WTC11 (cell line): ENCODE data around the gene AGL. TPM values are rescaled to one million over a fixed set of nuclear protein-coding genes. Genes with fewer than 3 reads are reported as not detected.

Experiments used
- ATAC-seq: fragments of 200-7000 bp; cut with Tn5 transposase; 2 replicates; pipeline ENCODE4 v1.10.0; 2021; ENCODE audit warnings: mild to moderate bottlenecking, moderate library complexity
- CTCF ChIA-PET: fragments of 300-600 bp; sonication (Branson Sonifier 250); formaldehyde crosslinking; loops from one replicate; lab custom pipeline; 2021; ENCODE audit warnings: antibody characterized with exemption; lab: Charles Lee
- POLR2A ChIA-PET: fragments of 350-600 bp; sonication (Branson Sonifier 250); formaldehyde crosslinking; loops from one replicate; lab custom pipeline; 2021; ENCODE audit warnings: antibody characterized with exemption; lab: Charles Lee
- DNase-seq: peaks from one replicate; pipeline ENCODE4 v3.0.0; 2021; ENCODE audit warnings: low spot score
- H3K27ac Mint-ChIP-seq: 2 replicates; pipeline ENCODE4 v1.8.0; 2021; ENCODE audit warnings: mixed read lengths
- H3K27me3 Mint-ChIP-seq: 2 replicates; pipeline ENCODE4 v1.8.0; 2021; ENCODE audit warnings: low read depth, mild to moderate bottlenecking, moderate library complexity, mixed read lengths
- H3K36me3 Mint-ChIP-seq: 2 replicates; pipeline ENCODE4 v1.8.0; 2021; ENCODE audit warnings: mixed read lengths
- H3K4me1 Mint-ChIP-seq: 2 replicates; pipeline ENCODE4 v1.8.0; 2022; ENCODE audit warnings: mixed read lengths
- H3K4me3 Mint-ChIP-seq: 2 replicates; pipeline ENCODE4 v1.8.0; 2021; ENCODE audit warnings: mild to moderate bottlenecking, moderate library complexity, mixed read lengths
- H3K9me3 Mint-ChIP-seq: 2 replicates; pipeline ENCODE4 v1.8.0; 2021; ENCODE audit warnings: mixed read lengths
- CREB1 ChIP-seq: sonication (generic); formaldehyde crosslinking; IDR thresholded peaks from 2 replicates; pipeline ENCODE4 v1.8.0; 2023; ENCODE audit warnings: mild to moderate bottlenecking, missing genetic modification reagents
- KAT7 ChIP-seq: sonication (generic); formaldehyde crosslinking; IDR thresholded peaks from 2 replicates; pipeline ENCODE4 v1.8.1; 2023; ENCODE audit warnings: missing genetic modification reagents, mild to moderate bottlenecking, borderline replicate concordance
- NFATC4 ChIP-seq: fragments of 250-450 bp; sonication (Bioruptor Pico); IDR thresholded peaks from 2 replicates; pipeline ENCODE4 v1.9.0; 2021; ENCODE audit warnings: mild to moderate bottlenecking
- PRRX2 ChIP-seq: fragments of 250-450 bp; sonication (Bioruptor Pico); IDR thresholded peaks from 2 replicates; pipeline ENCODE4 v1.8.0; 2021; ENCODE audit warnings: mild to moderate bottlenecking
- RORB ChIP-seq: fragments of 250-450 bp; sonication (Bioruptor Pico); IDR thresholded peaks from 2 replicates; pipeline ENCODE4 v1.9.0; 2021; ENCODE audit warnings: mild to moderate bottlenecking
- TEAD4 ChIP-seq: sonication (generic); formaldehyde crosslinking; IDR thresholded peaks from 2 replicates; pipeline ENCODE4 v1.8.0; 2022; ENCODE audit warnings: mild to moderate bottlenecking, missing genetic modification reagents
- ZNF121 ChIP-seq: sonication (generic); formaldehyde crosslinking; IDR thresholded peaks from 2 replicates; pipeline ENCODE4 v1.8.0; 2023; ENCODE audit warnings: missing genetic modification reagents
- total RNA-seq: library from RNA; stranded (reverse); gene quantifications from 3 replicates; pipeline ENCODE4 v1.2.3, GENCODE V29; 2021
- TF ChIP-seq, protein P1 (sequence below): sonication (generic); formaldehyde crosslinking; IDR thresholded peaks from 2 replicates; pipeline ENCODE4 v1.8.0; 2022; ENCODE audit warnings: mild to moderate bottlenecking, missing genetic modification reagents
- TF ChIP-seq, protein P2 (sequence below): sonication (generic); formaldehyde crosslinking; IDR thresholded peaks from 2 replicates; pipeline ENCODE4 v1.8.0; 2022; ENCODE audit warnings: mild to moderate bottlenecking, missing genetic modification reagents
- TF ChIP-seq, protein P3 (sequence below): sonication (generic); formaldehyde crosslinking; IDR thresholded peaks from 2 replicates; pipeline ENCODE4 v1.8.1; 2023; ENCODE audit warnings: mild to moderate bottlenecking, missing genetic modification reagents, moderate library complexity
- TF ChIP-seq, protein P4 (sequence below): sonication (generic); formaldehyde crosslinking; IDR thresholded peaks from 2 replicates; pipeline ENCODE4 v1.8.1; 2023; ENCODE audit warnings: mild to moderate bottlenecking, missing genetic modification reagents, borderline replicate concordance
- TF ChIP-seq, protein P5 (sequence below): fragments of 250-450 bp; sonication (Bioruptor Pico); IDR thresholded peaks from 2 replicates; pipeline ENCODE4 v1.9.0; 2021; ENCODE audit warnings: moderate library complexity, mild to moderate bottlenecking, inconsistent platforms, borderline replicate concordance
- TF ChIP-seq, protein P6 (sequence below): fragments of 250-450 bp; sonication (Bioruptor Pico); IDR thresholded peaks from 2 replicates; pipeline ENCODE4 v1.9.0; 2021; ENCODE audit warnings: mild to moderate bottlenecking
- TF ChIP-seq, protein P7 (sequence below): sonication (generic); formaldehyde crosslinking; conservative IDR thresholded peaks from 2 replicates; pipeline ENCODE4 v1.8.1; 2023; ENCODE audit warnings: mild to moderate bottlenecking, low read depth, missing genetic modification reagents, moderate library complexity

The AGL gene
- total RNA-seq, 1 experiment from 2014 or later = 22.5 TPM

DNA sequence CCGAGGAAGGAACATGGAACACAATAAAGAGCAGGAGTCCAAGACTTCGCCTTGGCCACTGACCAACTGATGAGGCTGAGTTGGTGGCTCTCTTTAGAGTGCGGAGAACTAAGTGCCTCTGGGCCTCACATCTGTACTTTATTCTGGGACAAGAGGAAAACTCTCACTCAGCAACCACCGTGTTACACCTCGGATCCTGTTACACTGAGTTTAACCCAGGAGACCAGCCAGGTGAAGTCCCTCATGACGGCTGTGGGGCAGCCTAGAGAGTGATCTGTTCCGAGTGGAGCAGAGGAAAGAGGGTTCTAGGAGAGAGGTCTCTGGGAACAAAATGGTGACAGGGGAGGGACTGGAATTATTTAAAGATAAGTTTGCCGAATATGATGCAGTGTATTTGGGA lies 33.5 kb upstream of the AGL start:
- no peaks in the 10 kb centered on the region for H3K27me3 Mint-ChIP-seq
- no peak; the same call in 1 of the 2 replicates for ATAC-seq
- no peak for TF ChIP-seq TEAD4 (CRISPR knock-in tag)
- TF ChIP-seq, protein P1, sequence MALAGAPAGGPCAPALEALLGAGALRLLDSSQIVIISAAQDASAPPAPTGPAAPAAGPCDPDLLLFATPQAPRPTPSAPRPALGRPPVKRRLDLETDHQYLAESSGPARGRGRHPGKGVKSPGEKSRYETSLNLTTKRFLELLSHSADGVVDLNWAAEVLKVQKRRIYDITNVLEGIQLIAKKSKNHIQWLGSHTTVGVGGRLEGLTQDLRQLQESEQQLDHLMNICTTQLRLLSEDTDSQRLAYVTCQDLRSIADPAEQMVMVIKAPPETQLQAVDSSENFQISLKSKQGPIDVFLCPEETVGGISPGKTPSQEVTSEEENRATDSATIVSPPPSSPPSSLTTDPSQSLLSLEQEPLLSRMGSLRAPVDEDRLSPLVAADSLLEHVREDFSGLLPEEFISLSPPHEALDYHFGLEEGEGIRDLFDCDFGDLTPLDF (CRISPR knock-in tag) = no peak
- TF ChIP-seq, protein P2, sequence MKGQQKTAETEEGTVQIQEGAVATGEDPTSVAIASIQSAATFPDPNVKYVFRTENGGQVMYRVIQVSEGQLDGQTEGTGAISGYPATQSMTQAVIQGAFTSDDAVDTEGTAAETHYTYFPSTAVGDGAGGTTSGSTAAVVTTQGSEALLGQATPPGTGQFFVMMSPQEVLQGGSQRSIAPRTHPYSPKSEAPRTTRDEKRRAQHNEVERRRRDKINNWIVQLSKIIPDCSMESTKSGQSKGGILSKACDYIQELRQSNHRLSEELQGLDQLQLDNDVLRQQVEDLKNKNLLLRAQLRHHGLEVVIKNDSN = no peak
- TF ChIP-seq, protein P3, sequence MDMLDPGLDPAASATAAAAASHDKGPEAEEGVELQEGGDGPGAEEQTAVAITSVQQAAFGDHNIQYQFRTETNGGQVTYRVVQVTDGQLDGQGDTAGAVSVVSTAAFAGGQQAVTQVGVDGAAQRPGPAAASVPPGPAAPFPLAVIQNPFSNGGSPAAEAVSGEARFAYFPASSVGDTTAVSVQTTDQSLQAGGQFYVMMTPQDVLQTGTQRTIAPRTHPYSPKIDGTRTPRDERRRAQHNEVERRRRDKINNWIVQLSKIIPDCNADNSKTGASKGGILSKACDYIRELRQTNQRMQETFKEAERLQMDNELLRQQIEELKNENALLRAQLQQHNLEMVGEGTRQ (CRISPR knock-in tag) = no peak
- TF ChIP-seq, protein P4, sequence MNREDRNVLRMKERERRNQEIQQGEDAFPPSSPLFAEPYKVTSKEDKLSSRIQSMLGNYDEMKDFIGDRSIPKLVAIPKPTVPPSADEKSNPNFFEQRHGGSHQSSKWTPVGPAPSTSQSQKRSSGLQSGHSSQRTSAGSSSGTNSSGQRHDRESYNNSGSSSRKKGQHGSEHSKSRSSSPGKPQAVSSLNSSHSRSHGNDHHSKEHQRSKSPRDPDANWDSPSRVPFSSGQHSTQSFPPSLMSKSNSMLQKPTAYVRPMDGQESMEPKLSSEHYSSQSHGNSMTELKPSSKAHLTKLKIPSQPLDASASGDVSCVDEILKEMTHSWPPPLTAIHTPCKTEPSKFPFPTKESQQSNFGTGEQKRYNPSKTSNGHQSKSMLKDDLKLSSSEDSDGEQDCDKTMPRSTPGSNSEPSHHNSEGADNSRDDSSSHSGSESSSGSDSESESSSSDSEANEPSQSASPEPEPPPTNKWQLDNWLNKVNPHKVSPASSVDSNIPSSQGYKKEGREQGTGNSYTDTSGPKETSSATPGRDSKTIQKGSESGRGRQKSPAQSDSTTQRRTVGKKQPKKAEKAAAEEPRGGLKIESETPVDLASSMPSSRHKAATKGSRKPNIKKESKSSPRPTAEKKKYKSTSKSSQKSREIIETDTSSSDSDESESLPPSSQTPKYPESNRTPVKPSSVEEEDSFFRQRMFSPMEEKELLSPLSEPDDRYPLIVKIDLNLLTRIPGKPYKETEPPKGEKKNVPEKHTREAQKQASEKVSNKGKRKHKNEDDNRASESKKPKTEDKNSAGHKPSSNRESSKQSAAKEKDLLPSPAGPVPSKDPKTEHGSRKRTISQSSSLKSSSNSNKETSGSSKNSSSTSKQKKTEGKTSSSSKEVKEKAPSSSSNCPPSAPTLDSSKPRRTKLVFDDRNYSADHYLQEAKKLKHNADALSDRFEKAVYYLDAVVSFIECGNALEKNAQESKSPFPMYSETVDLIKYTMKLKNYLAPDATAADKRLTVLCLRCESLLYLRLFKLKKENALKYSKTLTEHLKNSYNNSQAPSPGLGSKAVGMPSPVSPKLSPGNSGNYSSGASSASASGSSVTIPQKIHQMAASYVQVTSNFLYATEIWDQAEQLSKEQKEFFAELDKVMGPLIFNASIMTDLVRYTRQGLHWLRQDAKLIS (CRISPR knock-in tag) = no peak
- TF ChIP-seq, all 79 proteins: peak for 0
- Mint-ChIP-seq H3K36me3 (no peaks in the 10 kb centered on the region), H3K9me3 (no peaks in the 10 kb centered on the region), H3K4me1 (peaks cover 7% of the 10 kb centered on the region), H3K4me3 (no peak overlapping the region), H3K27ac (no peak overlapping the region)
- ChIA-PET CTCF (no interaction called here), POLR2A (no interaction called here)
- DNase-seq = no peak

DNA sequence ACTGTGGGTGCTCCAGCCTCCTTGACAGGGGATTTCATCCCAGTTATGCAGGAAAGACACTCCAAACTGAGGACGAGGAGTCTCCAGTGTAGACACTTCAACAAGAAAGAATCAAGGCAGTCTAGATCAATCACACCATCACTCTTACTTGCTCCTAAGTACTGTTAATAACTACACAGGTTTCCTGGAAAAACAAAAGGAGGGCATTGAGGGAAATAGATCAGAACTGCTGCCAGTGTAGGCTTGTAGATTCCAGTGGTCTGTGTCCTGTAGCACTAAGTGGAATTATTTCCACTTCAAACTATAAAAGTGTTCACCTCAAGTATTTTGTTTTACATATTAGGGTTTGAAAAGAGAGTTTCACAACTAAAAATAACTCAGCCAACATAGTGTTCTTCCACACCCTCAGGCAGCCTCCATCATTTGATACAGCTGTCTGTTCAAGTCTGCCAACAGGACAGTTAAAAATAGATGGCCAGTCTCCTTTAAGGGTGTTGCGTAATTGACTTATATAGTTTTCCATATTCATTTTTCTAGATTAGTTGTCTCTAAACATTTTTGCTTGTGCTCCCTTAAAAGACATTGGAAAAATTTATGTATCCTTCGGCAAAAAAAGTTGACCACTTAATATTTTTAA lies 32.0 kb upstream of the AGL start:
- POLR2A ChIA-PET = no interaction called here
- Mint-ChIP-seq H3K4me1 (peaks cover 7% of the 10 kb centered on the region), H3K4me3 (no peak overlapping the region), H3K27ac (no peak overlapping the region), H3K27me3 (no peaks in the 10 kb centered on the region), H3K9me3 (no peaks in the 10 kb centered on the region), H3K36me3 (no peaks in the 10 kb centered on the region)
- CTCF ChIA-PET = no interaction called here
- ATAC-seq (no peak), DNase-seq (no peak)
- no peak for TF ChIP-seq ZNF121
- TF ChIP-seq, protein P5, sequence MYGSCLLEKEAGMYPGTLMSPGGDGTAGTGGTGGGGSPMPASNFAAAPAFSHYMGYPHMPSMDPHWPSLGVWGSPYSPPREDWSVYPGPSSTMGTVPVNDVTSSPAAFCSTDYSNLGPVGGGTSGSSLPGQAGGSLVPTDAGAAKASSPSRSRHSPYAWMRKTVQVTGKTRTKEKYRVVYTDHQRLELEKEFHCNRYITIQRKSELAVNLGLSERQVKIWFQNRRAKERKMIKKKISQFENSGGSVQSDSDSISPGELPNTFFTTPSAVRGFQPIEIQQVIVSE (CRISPR knock-in tag) = no peak
- no peak for TF ChIP-seq TEAD4 (CRISPR knock-in tag)
- TF ChIP-seq KAT7 = no peak
- no peak for TF ChIP-seq RORB (CRISPR knock-in tag)
- TF ChIP-seq, protein P6, sequence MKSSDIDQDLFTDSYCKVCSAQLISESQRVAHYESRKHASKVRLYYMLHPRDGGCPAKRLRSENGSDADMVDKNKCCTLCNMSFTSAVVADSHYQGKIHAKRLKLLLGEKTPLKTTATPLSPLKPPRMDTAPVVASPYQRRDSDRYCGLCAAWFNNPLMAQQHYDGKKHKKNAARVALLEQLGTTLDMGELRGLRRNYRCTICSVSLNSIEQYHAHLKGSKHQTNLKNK (CRISPR knock-in tag) = no peak
- TF ChIP-seq NFATC4 (CRISPR knock-in tag) = no peak
- TF ChIP-seq PRRX2 (CRISPR knock-in tag) = no peak
- TF ChIP-seq CREB1 = no peak
- TF ChIP-seq, protein P7, sequence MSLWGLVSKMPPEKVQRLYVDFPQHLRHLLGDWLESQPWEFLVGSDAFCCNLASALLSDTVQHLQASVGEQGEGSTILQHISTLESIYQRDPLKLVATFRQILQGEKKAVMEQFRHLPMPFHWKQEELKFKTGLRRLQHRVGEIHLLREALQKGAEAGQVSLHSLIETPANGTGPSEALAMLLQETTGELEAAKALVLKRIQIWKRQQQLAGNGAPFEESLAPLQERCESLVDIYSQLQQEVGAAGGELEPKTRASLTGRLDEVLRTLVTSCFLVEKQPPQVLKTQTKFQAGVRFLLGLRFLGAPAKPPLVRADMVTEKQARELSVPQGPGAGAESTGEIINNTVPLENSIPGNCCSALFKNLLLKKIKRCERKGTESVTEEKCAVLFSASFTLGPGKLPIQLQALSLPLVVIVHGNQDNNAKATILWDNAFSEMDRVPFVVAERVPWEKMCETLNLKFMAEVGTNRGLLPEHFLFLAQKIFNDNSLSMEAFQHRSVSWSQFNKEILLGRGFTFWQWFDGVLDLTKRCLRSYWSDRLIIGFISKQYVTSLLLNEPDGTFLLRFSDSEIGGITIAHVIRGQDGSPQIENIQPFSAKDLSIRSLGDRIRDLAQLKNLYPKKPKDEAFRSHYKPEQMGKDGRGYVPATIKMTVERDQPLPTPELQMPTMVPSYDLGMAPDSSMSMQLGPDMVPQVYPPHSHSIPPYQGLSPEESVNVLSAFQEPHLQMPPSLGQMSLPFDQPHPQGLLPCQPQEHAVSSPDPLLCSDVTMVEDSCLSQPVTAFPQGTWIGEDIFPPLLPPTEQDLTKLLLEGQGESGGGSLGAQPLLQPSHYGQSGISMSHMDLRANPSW (CRISPR knock-in tag) = no peak
